ENCODE measurements around the gene SV2B.
"Not testable (repeated sequence)": the region's sequence is repeated elsewhere in the genome, so short reads cannot be mapped to it uniquely, and the experiment has no call there.

The SV2B gene

GRCh38 chr15:91311986-91312385 lies 211.9 kb downstream of the SV2B start:
- peak; percentile 47 for DNase-seq (ENCODE audit: low spot score)

- DNase-seq (ENCODE audit: low spot score) = peak; percentile 23
These were observed 216.1 kb downstream of the SV2B start for GRCh38 chr15:91316126-91316525.

- no peak for DNase-seq (ENCODE audit: low spot score)
These were observed 218.5 kb downstream of the SV2B start for GRCh38 chr15:91318516-91318915.

GRCh38 chr15:91318931-91319330 lies 218.9 kb downstream of the SV2B start:
- DNase-seq (ENCODE audit: low spot score) = no peak

- no peak for DNase-seq (ENCODE audit: low spot score)
These were observed 219.5 kb downstream of the SV2B start for GRCh38 chr15:91319371-91320059.

- peak; percentile 11 for DNase-seq (ENCODE audit: low spot score)
These were observed 220.0 kb downstream of the SV2B start for GRCh38 chr15:91320101-91320500.

GRCh38 chr15:91329914-91330313 lies 229.9 kb downstream of the SV2B start:
- DNase-seq (ENCODE audit: low spot score) = no peak

- no peak for DNase-seq (ENCODE audit: low spot score)
These were observed 231.5 kb downstream of the SV2B start for GRCh38 chr15:91331581-91331980.

- DNase-seq (ENCODE audit: low spot score) = no peak
These were observed 235.6 kb downstream of the SV2B start for GRCh38 chr15:91335702-91336101.

- no peak for DNase-seq (ENCODE audit: low spot score)
These were observed 236.6 kb downstream of the SV2B start for GRCh38 chr15:91336687-91337086.

- no peak for DNase-seq (ENCODE audit: low spot score)
These were observed 238.7 kb downstream of the SV2B start for GRCh38 chr15:91338766-91339165.

- no peak for DNase-seq (ENCODE audit: low spot score)
These were observed 242.0 kb downstream of the SV2B start for GRCh38 chr15:91342097-91342496.

GRCh38 chr15:91344912-91345311 lies 244.9 kb downstream of the SV2B start:
- not testable (repeated sequence) for DNase-seq (ENCODE audit: low spot score)

- DNase-seq (ENCODE audit: low spot score) = no peak
These were observed 245.7 kb downstream of the SV2B start for GRCh38 chr15:91345736-91346135.

- DNase-seq (ENCODE audit: low spot score) = no peak
These were observed 246.2 kb downstream of the SV2B start for GRCh38 chr15:91346259-91346658.

GRCh38 chr15:91348752-91349500 lies 248.9 kb downstream of the SV2B start:
- DNase-seq (ENCODE audit: low spot score) = peak; percentile 20
